Heart right ventricle (tissue), 16 donors: ENCODE data around the gene CLCA4. TPM values are rescaled to one million over a fixed set of nuclear protein-coding genes. Genes with fewer than 3 reads are reported as not detected.

Experiments used
- ATAC-seq, 8 donors: fragments of 200-7000 bp; cut with Tn5 transposase; one replicate each; pipeline ENCODE4 v1.9.1; 2020; ENCODE audit warnings: mild to moderate bottlenecking in 8 of 8, moderate library complexity in 8 of 8, moderate number of reproducible peaks in 1 of 8
- DNase-seq, 2 donors: peaks; one replicate each; pipeline ENCODE4 v3.0.0-alpha.2; 2020
- H3K27ac ChIP-seq, 10 donors: fragments of 200-600 bp; sonication (generic) in 2 of 10; one replicate each; pipeline versions ENCODE4 v1.5.0 to v1.8.0; 2020 to 2022; ENCODE audit warnings: mild to moderate bottlenecking in 3 of 10
- H3K27me3 ChIP-seq, 7 donors: fragments of 200-600 bp; one replicate each; pipeline ENCODE4 v1.8.0; 2021 to 2022; ENCODE audit warnings: mild to moderate bottlenecking in 2 of 7
- H3K36me3 ChIP-seq, 9 donors: fragments of 200-600 bp; sonication (generic) in 1 of 9; one replicate each; pipeline versions ENCODE4 v1.5.0 to v1.8.0; 2020 to 2022; ENCODE audit warnings: mild to moderate bottlenecking in 2 of 9
- H3K4me1 ChIP-seq, 9 donors: fragments of 200-600 bp; sonication (generic) in 1 of 9; one replicate each; pipeline versions ENCODE4 v1.5.0 to v1.8.0; 2020 to 2022; ENCODE audit warnings: mild to moderate bottlenecking in 4 of 9
- H3K4me3 ChIP-seq, 10 donors: fragments of 200-600 bp; sonication (generic) in 2 of 10; one replicate each; pipeline versions ENCODE4 v1.5.0 to v1.8.0; 2020 to 2022; ENCODE audit warnings: mild to moderate bottlenecking in 7 of 10, moderate library complexity in 2 of 10
- H3K9me3 ChIP-seq, 11 donors: fragments of 200-600 bp in 10 of 11; sonication (generic) in 2 of 11; one replicate each; pipeline versions ENCODE4 v1.5.0 to v1.8.0; 2013 to 2022; ENCODE audit warnings: mild to moderate bottlenecking in 2 of 11, control low read depth in 1 of 11, moderate library complexity in 1 of 11
- WGBS, 2 donors: extraction: QIAGEN DNeasy Blood & Tissue Kit; methylation state at CpG; one replicate each; pipeline ENCODE4 v1.1.7; 2013; ENCODE audit warnings: inconsistent platforms in 1 of 2; 5-methylcytosine and 5-hydroxymethylcytosine counted together
- intact Hi-C, 10 donors: fragments of 100-400 bp; cut with DNase I; formaldehyde crosslinking; loops; one replicate each; pipeline versions ENCODE4 v1.11.1 to v1.14.2; 2022
- polyA plus RNA-seq, 2 donors: library from polyadenylated mRNA; stranded (reverse); fragments of 200-250 nt; gene quantifications; one replicate each; pipeline ENCODE4 v1.2.3, GENCODE V29; 2013
- total RNA-seq, 10 donors: library from RNA; stranded (reverse); fragmentation: NEBNext Ultra II Directional in 3 of 10; extraction: Animal tissue kit (Norgen Biotek cat#: 25700) in 3 of 10; gene quantifications; one replicate each; pipeline versions ENCODE4 v1.2.1 to v1.2.4, GENCODE V29; 2021 to 2023
- TF ChIP-seq, protein P1 (sequence below), 9 donors: fragments of 200-600 bp; sonication (generic) in 2 of 9; IDR thresholded peaks; one replicate each; pipeline versions ENCODE4 v1.5.0 to v1.8.0; 2021 to 2022; ENCODE audit warnings: antibody characterized with exemption in 9 of 9, mild to moderate bottlenecking in 5 of 9, moderate library complexity in 1 of 9
- donor health status: Arrhythmogenic right ventricular cardiomyopathy.
- donor health status: ischemic (EF 13 %, LVEDD 7.1; RV severe dilation, severe dysfunction).
- donor health status: healthy with polysubstance abuse.
- donor health status: DM: no; HTN: yes; CAD: no.
- donor health status: DM: no; HTN: no; CAD: no.
- donor health status: ischemic (EF 25% LVEDD 6.9; RV normal size, moderate dysfunction).
- donor health status: ischemic (EF 25% LVEDD 5.7; RV mildly dilated, moderate dysfunction).
- donor health status: healthy.
- donor health status: DM: yes; HTN: yes; CAD: no.
- donor health status: Ischemic cardiomyopathy.
- donor health status: ischemic (EF 35%, LVEDD 5.7; RV mildly dilated, moderate dysfunction).
- donor health status: nonischemic (EF 11% LVEDD 7.7; RV severe dilation, severe dysfunction).
- donor health status: DM: yes; HTN: yes; CAD: no.
- donor health status: PGD.
- donor health status: ischemic (EF 29% LVEDD 5.4; RV normal size, mild dysfunction).
- donor health status: nonischemic (EF 23%, LVEDD 6.1; RV moderate dilation, normal function).

CLCA4 gene
- total and polyA plus RNA-seq, 12 donors: 0.04 to 0.23 TPM; not detected in 10

DNA sequence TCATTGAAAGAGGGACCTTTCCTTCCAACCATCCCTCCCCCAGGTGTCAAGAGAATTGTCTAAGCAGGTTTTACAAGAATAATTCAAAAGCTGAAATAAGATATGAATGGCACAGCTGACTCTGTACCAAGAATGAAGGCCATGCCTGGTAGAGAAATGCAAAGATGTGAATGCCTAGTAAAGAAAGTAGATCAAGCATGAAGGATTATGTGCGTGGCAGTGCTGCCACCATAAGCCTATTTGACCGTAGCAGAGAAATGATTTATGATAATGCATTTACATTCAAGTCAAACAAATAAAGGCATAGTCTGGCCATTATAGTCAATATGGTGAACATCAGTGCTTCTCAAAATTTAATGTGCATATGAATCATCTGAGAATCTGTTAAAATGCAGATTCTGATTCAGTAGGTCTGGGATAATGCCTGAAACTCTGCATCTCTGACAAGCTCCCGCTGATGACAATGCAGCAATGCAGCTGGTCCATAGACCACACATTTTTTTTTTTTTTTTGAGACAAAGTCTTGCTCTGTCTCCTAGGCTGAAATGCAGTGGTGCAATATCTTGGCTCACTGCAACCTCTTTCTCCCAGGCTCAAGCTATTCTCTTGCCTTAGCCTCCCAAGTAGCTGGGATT is 16.6 kb upstream of the CLCA4 start:
- DNase-seq (no peak), ATAC-seq (no peak)
- TF ChIP-seq, protein P1, sequence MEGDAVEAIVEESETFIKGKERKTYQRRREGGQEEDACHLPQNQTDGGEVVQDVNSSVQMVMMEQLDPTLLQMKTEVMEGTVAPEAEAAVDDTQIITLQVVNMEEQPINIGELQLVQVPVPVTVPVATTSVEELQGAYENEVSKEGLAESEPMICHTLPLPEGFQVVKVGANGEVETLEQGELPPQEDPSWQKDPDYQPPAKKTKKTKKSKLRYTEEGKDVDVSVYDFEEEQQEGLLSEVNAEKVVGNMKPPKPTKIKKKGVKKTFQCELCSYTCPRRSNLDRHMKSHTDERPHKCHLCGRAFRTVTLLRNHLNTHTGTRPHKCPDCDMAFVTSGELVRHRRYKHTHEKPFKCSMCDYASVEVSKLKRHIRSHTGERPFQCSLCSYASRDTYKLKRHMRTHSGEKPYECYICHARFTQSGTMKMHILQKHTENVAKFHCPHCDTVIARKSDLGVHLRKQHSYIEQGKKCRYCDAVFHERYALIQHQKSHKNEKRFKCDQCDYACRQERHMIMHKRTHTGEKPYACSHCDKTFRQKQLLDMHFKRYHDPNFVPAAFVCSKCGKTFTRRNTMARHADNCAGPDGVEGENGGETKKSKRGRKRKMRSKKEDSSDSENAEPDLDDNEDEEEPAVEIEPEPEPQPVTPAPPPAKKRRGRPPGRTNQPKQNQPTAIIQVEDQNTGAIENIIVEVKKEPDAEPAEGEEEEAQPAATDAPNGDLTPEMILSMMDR (IDR thresholded peaks at IDR 0.05): no peak
- H3K4me3 ChIP-seq: no peak overlapping the region
- intact Hi-C loops: no loop called here
- H3K9me3 ChIP-seq: peaks cover 0 to 5% (median 0%) of the 10 kb centered on the region in 11 donors
- no peak overlapping the region for H3K27ac ChIP-seq
- no peaks in the 10 kb centered on the region for H3K27me3 ChIP-seq
- 92 to 96% methylated on average over 3 of the region's 3 CpGs for WGBS, 2 donors
- no peaks in the 10 kb centered on the region for H3K4me1 ChIP-seq
- no peaks in the 10 kb centered on the region for H3K36me3 ChIP-seq

DNA sequence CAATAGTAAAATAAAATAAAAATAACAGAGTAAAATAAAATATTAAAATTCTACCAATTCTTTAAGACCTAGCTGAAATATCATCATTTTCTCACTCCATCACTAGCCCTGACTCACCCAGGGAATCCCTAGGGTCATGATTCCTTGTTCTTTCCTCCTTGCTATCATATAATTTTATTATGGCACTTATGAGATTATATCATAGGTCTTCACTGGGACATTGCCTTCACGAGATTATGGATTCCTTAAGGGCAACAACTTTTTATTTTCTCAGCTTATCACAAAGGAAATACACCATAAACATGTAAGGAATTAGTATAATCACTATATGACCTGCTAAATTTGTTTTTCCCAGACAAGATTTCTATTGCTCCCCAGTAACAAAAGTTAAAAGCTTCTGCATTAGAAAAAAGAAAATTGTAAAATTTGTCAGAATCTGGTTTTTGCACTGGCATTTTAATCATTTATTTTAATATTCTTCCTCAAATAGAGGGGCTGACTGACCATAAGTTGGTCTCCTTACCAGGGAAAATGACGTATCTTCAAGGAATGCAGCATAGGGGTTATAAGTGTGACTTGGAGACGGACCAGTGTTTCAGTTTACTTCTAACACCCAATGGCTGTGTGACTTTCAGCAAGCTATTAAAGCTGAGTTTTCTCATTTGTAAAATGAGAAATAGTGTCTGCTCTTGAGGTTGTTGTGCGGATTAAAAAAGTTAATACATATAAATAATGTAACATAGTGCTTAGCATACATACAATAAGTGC is 8.8 kb upstream of the CLCA4 start:
- ATAC-seq (no peak), DNase-seq (no peak)
- WGBS, 2 donors: 71 to 72% methylated on average over 4 of the region's 4 CpGs
- intact Hi-C loops: no loop called here
- Histone ChIP-seq H3K27ac (no peak overlapping the region), H3K36me3 (no peaks in the 10 kb centered on the region), H3K9me3 (no peaks in the 10 kb centered on the region), H3K4me3 (no peak overlapping the region), H3K27me3 (peaks cover 0 to 13% (median 3%) of the 10 kb centered on the region in 7 donors), H3K4me1 (no peaks in the 10 kb centered on the region)
- TF ChIP-seq, protein P1 (IDR thresholded peaks at IDR 0.05): no peak

DNA sequence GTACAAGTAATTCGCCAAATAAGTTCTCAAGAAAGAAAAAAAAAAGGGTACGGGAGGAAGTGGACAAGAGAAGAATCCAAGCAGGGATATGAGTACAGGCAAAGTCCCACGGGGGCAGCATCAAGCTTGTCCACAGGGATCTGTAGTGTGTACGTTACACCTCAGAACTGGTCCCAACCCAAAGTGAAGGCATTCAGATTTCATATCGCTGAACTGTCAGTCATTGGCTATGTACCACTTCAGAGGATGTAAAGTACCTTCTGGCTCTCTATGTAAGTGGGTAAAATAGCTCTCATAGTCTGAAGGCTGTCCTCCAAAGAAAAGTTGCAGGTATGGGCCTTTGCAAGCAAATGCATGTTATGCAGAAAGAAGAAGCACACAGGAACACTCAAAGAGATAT is 8.1 kb upstream of the CLCA4 start:
- Histone ChIP-seq H3K27ac (no peak overlapping the region), H3K4me1 (no peaks in the 10 kb centered on the region), H3K4me3 (no peak overlapping the region), H3K9me3 (no peaks in the 10 kb centered on the region), H3K27me3 (peaks cover 0 to 13% (median 3%) of the 10 kb centered on the region in 7 donors), H3K36me3 (no peaks in the 10 kb centered on the region)
- DNase-seq: no peak
- intact Hi-C loops: no loop called here
- ATAC-seq: no peak
- TF ChIP-seq, protein P1 (IDR thresholded peaks at IDR 0.05): no peak
- WGBS, 2 donors: 40 to 44% methylated on average over 5 of the region's 5 CpGs

- 88 to 94% methylated on average over 2 of the region's 2 CpGs for WGBS, 2 donors
- H3K27ac ChIP-seq: no peak overlapping the region
- TF ChIP-seq, protein P1 (IDR thresholded peaks at IDR 0.05): no peak
- H3K36me3 ChIP-seq: no peaks in the 10 kb centered on the region
- H3K4me3 ChIP-seq: no peak overlapping the region
- H3K27me3 ChIP-seq: peaks cover 0 to 13% (median 3%) of the 10 kb centered on the region in 7 donors
- no peak for ATAC-seq
- no peaks in the 10 kb centered on the region for H3K4me1 ChIP-seq
- H3K9me3 ChIP-seq: peaks cover 0 to 16% (median 0%) of the 10 kb centered on the region in 11 donors
- intact Hi-C loops: no loop called here
- no peak for DNase-seq
Observed at GRCh38 chr1:86541859-86542258, 5.0 kb upstream of the CLCA4 start.
